ENCODE measurements around the gene ZFAND3. TPM values are rescaled to one million over a fixed set of nuclear protein-coding genes. Genes with fewer than 3 reads are reported as not detected.

Gene ZFAND3
- total and polyA plus RNA-seq, 2 experiments from 2014 or later, result 16.9 to 28.2 TPM

GRCh38 chr6:38078671-38079070 lies 259.1 kb downstream of the ZFAND3 start:
- Histone ChIP-seq H3K27me3 (ENCODE audit: insufficient read depth) (no peaks in the 10 kb centered on the region), H3K79me2 (replicated peaks; ENCODE audit: insufficient read depth) (no peaks in the 10 kb centered on the region), H2AFZ (no peak overlapping the region), H3K4me3 (no peak overlapping the region), H4K20me1 (replicated peaks; ENCODE audit: insufficient read depth) (no peaks in the 10 kb centered on the region), H3K9me2 (ENCODE audit: insufficient read depth) (no peaks in the 10 kb centered on the region), H3F3A (replicated peaks; ENCODE audit: low read depth) (no peaks in the 10 kb centered on the region), H3K4me1 (ENCODE audit: insufficient read depth) (peaks cover 16% of the 10 kb centered on the region), H3K36me3 (ENCODE audit: insufficient read depth) (no peaks in the 10 kb centered on the region), H3K4me2 (no peak overlapping the region), H3K27ac (ENCODE audit: low read depth) (no peak overlapping the region)
- Mint-ChIP-seq H3K27me3 (ENCODE audit: insufficient read depth, low read depth, poor library complexity) (no peaks in the 10 kb centered on the region), H3K4me3 (no peak overlapping the region), H3K4me1 (peaks cover 36% of the 10 kb centered on the region), H3K9me3 (no peaks in the 10 kb centered on the region), H3K36me3 (ENCODE audit: low read depth) (no peaks in the 10 kb centered on the region), H3K27ac (peak overlapping the region; percentile 25; the same call in 1 of the 2 replicates)
- ATAC-seq (no peak), DNase-seq (ENCODE audit: low spot score) (no peak)
- no peak for TF ChIP-seq CREB1 (CRISPR knock-in tag; IDR thresholded peaks at IDR 0.05; ENCODE audit: low read depth)
- TF ChIP-seq EZH2phosphoT487 (IDR thresholded peaks at IDR 0.05; ENCODE audit: unreplicated experiment), result no peak
- TF ChIP-seq REST (IDR thresholded peaks at IDR 0.05; ENCODE audit: unreplicated experiment), result no peak
- no peak for TF ChIP-seq CTCF (conservative IDR thresholded peaks at IDR 0.05; ENCODE audit: low read depth in 2 of 2)
- no peak for TF ChIP-seq ZNF114 (CRISPR knock-in tag; IDR thresholded peaks at IDR 0.05)

- Histone ChIP-seq H4K20me1 (replicated peaks; ENCODE audit: insufficient read depth) (no peaks in the 10 kb centered on the region), H3F3A (replicated peaks; ENCODE audit: low read depth) (no peaks in the 10 kb centered on the region), H3K4me2 (no peak overlapping the region), H3K9me2 (ENCODE audit: insufficient read depth) (no peaks in the 10 kb centered on the region), H3K79me2 (replicated peaks; ENCODE audit: insufficient read depth) (no peaks in the 10 kb centered on the region), H3K4me3 (no peak overlapping the region), H3K4me1 (ENCODE audit: insufficient read depth) (peaks cover 16% of the 10 kb centered on the region), H3K36me3 (ENCODE audit: insufficient read depth) (no peaks in the 10 kb centered on the region), H3K27ac (ENCODE audit: low read depth) (no peak overlapping the region), H3K27me3 (ENCODE audit: insufficient read depth) (no peaks in the 10 kb centered on the region), H2AFZ (no peak overlapping the region)
- H3K4me3 Mint-ChIP-seq, result no peak overlapping the region
- H3K27me3 Mint-ChIP-seq (ENCODE audit: insufficient read depth, low read depth, poor library complexity), result no peaks in the 10 kb centered on the region
- no peaks in the 10 kb centered on the region for H3K9me3 Mint-ChIP-seq
- ATAC-seq, result no peak
- H3K36me3 Mint-ChIP-seq (ENCODE audit: low read depth), result no peaks in the 10 kb centered on the region
- DNase-seq (ENCODE audit: low spot score), result no peak
- H3K4me1 Mint-ChIP-seq, result peaks cover 36% of the 10 kb centered on the region
- H3K27ac Mint-ChIP-seq, result 0 out of 2 replicates have a peak overlapping the region, but pooled peaks have one; percentile 25
- TF ChIP-seq EZH2phosphoT487 (IDR thresholded peaks at IDR 0.05; ENCODE audit: unreplicated experiment) (no peak), NANOG (IDR thresholded peaks at IDR 0.05; ENCODE audit: borderline replicate concordance) (no peak), ZNF114 (CRISPR knock-in tag; IDR thresholded peaks at IDR 0.05) (no peak), STAT1 (IDR thresholded peaks at IDR 0.05; ENCODE audit: unreplicated experiment) (no peak), EZH2 (IDR thresholded peaks at IDR 0.05; ENCODE audit: low read depth, unreplicated experiment) (no peak), ZNF462 (CRISPR knock-in tag; IDR thresholded peaks at IDR 0.05) (no peak)
These were observed 259.6 kb downstream of the ZFAND3 start for GRCh38 chr6:38079107-38079506.

All from GM23338 (cell line).